Mesodermal cell (in vitro differentiated cells): ENCODE measurements around the gene HDAC11.
"Not testable (repeated sequence)": the region's sequence is repeated elsewhere in the genome, so short reads cannot be mapped to it uniquely, and the experiment has no call there.

Experiments used
- H3K27ac ChIP-seq: 2 replicates; pipeline ENCODE4 v1.7.0; 2013; ENCODE audit warnings: mild to moderate bottlenecking, low read depth, low read length, moderate library complexity; ENCODE audit not compliant: severe bottlenecking
- H3K36me3 ChIP-seq: 2 replicates; pipeline ENCODE4 v1.7.1; 2013; ENCODE audit warnings: mild to moderate bottlenecking, low read length, moderate library complexity; ENCODE audit not compliant: control insufficient read depth, insufficient read depth
- H3K4me1 ChIP-seq: one replicate; pipeline ENCODE4 v1.7.1; 2013; ENCODE audit warnings: mild to moderate bottlenecking, low read length; ENCODE audit not compliant: insufficient read depth, control insufficient read depth, poor library complexity, severe bottlenecking
- H3K4me3 ChIP-seq: 2 replicates; pipeline ENCODE4 v1.7.0; 2013; ENCODE audit warnings: low read length, control low read depth, mild to moderate bottlenecking; ENCODE audit not compliant: insufficient read depth, poor library complexity, severe bottlenecking; ENCODE audit errors: extremely low read depth
- H3K9me3 ChIP-seq: 2 replicates; pipeline ENCODE4 v1.7.1; 2013; ENCODE audit warnings: mild to moderate bottlenecking, low read length, moderate library complexity; ENCODE audit not compliant: control insufficient read depth
- WGBS, 2 experiments: methylation state at CpG; one replicate each; pipeline ENCODE4 v1.1.5; 2013; ENCODE audit warnings: missing lambda C conversion rate in 2 of 2; ENCODE audit not compliant: insufficient coverage in 2 of 2; 5-methylcytosine and 5-hydroxymethylcytosine counted together

Gene HDAC11

GRCh38 chr3:13494463-13495350 lies 14.6 kb downstream of the HDAC11 start:
- Histone ChIP-seq H3K4me1 (peaks cover 6% of the 10 kb centered on the region), H3K27ac (no peak overlapping the region), H3K4me3 (no peak overlapping the region), H3K9me3 (peaks cover 5% of the 10 kb centered on the region), H3K36me3 (no peaks in the 10 kb centered on the region)
- 73 to 76% methylated on average over 9 to 11 of the region's 11 CpGs for WGBS, 2 experiments

GRCh38 chr3:13495351-13495813 lies 15.3 kb downstream of the HDAC11 start:
- H3K27ac ChIP-seq: no peak overlapping the region
- peaks cover 6% of the 10 kb centered on the region for H3K4me1 ChIP-seq
- no peak overlapping the region for H3K4me3 ChIP-seq
- H3K36me3 ChIP-seq: no peaks in the 10 kb centered on the region
- H3K9me3 ChIP-seq: no peaks in the 10 kb centered on the region
- 87 to 88% methylated on average over 3 of the region's 3 CpGs for WGBS, 2 experiments

- no peak overlapping the region for H3K27ac ChIP-seq
- no peak overlapping the region for H3K4me3 ChIP-seq
- no peaks in the 10 kb centered on the region for H3K9me3 ChIP-seq
- H3K4me1 ChIP-seq: peaks cover 6% of the 10 kb centered on the region
- WGBS, 2 experiments: 56 to 57% methylated on average over 10 to 12 of the region's 12 CpGs
- H3K36me3 ChIP-seq: no peaks in the 10 kb centered on the region
Measured at GRCh38 chr3:13495921-13496723, 16.0 kb downstream of the HDAC11 start.

- 64 to 83% methylated on average over 3 to 4 of the region's 6 CpGs for WGBS, 2 experiments
- H3K4me1 ChIP-seq: peaks cover 6% of the 10 kb centered on the region
- H3K27ac ChIP-seq: no peak overlapping the region
- no peaks in the 10 kb centered on the region for H3K9me3 ChIP-seq
- H3K36me3 ChIP-seq: no peaks in the 10 kb centered on the region
- H3K4me3 ChIP-seq: no peak overlapping the region
Measured at GRCh38 chr3:13496879-13497278, 16.8 kb downstream of the HDAC11 start.

GRCh38 chr3:13497386-13497785 lies 17.3 kb downstream of the HDAC11 start:
- no peak overlapping the region for H3K27ac ChIP-seq
- no peaks in the 10 kb centered on the region for H3K9me3 ChIP-seq
- H3K4me3 ChIP-seq: no peak overlapping the region
- H3K4me1 ChIP-seq: peaks cover 6% of the 10 kb centered on the region
- no CpG with 5 or more reads among the region's 2 CpGs for WGBS, 2 experiments
- no peaks in the 10 kb centered on the region for H3K36me3 ChIP-seq

- no peak overlapping the region for H3K27ac ChIP-seq
- H3K4me3 ChIP-seq: no peak overlapping the region
- H3K9me3 ChIP-seq: no peaks in the 10 kb centered on the region
- no peaks in the 10 kb centered on the region for H3K36me3 ChIP-seq
- WGBS, 2 experiments: 80 to 81% methylated on average over 11 to 12 of the region's 14 CpGs
- H3K4me1 ChIP-seq: peaks cover 6% of the 10 kb centered on the region
Measured at GRCh38 chr3:13498354-13499060, 18.4 kb downstream of the HDAC11 start.

GRCh38 chr3:13499246-13499645 lies 19.1 kb downstream of the HDAC11 start:
- WGBS, 2 experiments: 88 to 92% methylated on average over 10 to 11 of the region's 11 CpGs
- not testable (repeated sequence) for H3K27ac ChIP-seq

GRCh38 chr3:13500133-13500885 lies 20.2 kb downstream of the HDAC11 start:
- Histone ChIP-seq H3K4me1 (peaks cover 14% of the 10 kb centered on the region), H3K9me3 (no peaks in the 10 kb centered on the region), H3K27ac (no peak overlapping the region), H3K36me3 (no peaks in the 10 kb centered on the region), H3K4me3 (no peak overlapping the region)
- WGBS, 2 experiments: 75 to 86% methylated on average over 9 to 10 of the region's 15 CpGs

More at GRCh38 chr3:13499246-13499645, 19.1 kb downstream of the HDAC11 start:
- H3K9me3 ChIP-seq, H3K36me3 ChIP-seq, H3K4me3 ChIP-seq, H3K4me1 ChIP-seq: not testable (repeated sequence)

- no peaks in the 10 kb centered on the region for H3K36me3 ChIP-seq
- H3K4me3 ChIP-seq: no peak overlapping the region
- H3K9me3 ChIP-seq: no peaks in the 10 kb centered on the region
- peaks cover 14% of the 10 kb centered on the region for H3K4me1 ChIP-seq
- 98 to 100% methylated on average over 2 to 4 of the region's 4 CpGs for WGBS, 2 experiments
- no peak overlapping the region for H3K27ac ChIP-seq
Measured at GRCh38 chr3:13501056-13501455, 20.9 kb downstream of the HDAC11 start.

GRCh38 chr3:13501521-13501920 lies 21.4 kb downstream of the HDAC11 start:
- Histone ChIP-seq H3K27ac (no peak overlapping the region), H3K9me3 (no peaks in the 10 kb centered on the region), H3K4me3 (no peak overlapping the region), H3K36me3 (no peaks in the 10 kb centered on the region), H3K4me1 (peaks cover 13% of the 10 kb centered on the region)
- 96 to 100% methylated on average over 4 of the region's 4 CpGs for WGBS, 2 experiments
